ENCODE measurements around the gene TXNDC15.
"Not testable (repeated sequence)": the region's sequence is repeated elsewhere in the genome, so short reads cannot be mapped to it uniquely, and the experiment has no call there.

Gene TXNDC15

DNA sequence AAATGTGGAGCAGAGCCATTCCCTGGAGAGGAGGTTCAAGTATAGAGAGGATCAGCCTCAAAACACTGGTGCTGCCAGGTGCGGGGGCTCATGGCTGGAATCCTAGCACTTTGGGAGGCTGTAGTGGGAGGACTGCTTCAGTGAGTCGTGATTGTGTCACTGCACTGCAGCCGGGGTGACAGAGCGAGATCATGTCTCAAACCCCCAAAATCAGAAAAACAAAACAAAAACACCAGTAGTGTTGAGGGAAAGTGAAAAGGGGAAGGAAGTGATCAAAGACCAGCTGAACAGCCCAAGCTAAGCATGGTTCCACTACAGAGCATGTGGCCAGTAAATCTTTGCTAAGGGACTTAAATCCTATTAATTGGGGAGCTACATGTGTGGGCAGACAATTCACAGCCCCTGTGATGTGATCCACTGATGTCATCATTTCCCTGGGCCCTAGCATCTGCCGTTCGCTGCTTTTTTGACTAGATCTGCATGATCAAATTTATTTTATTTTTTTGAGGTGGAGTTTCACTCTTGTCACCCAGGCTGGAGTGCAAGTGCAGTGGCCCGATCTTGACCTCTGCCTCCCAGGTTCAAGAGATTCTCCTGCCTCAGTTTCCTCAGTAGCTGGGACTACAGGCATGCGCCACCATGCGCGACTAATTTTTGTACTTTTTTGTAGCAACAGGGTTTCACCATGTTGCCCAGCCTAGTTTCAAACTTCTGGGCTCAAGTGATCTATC, 28.1 kb downstream of the TXNDC15 start:
- ChIA-PET CTCF (no interaction called here), POLR2A (interaction anchor here (1.8 to 2.5 kb wide), 2 partner anchors 28 to 57 kb away, joined by 8 to 10 read pairs; partner anchors contain the start of genes C5orf24 and TXNDC15)
- DNase-seq (ENCODE audit: extremely low spot score): no peak
- no peak for TF ChIP-seq ELF4 (IDR thresholded peaks at IDR 0.05)
- TF ChIP-seq NFRKB (IDR thresholded peaks at IDR 0.05): no peak

DNA sequence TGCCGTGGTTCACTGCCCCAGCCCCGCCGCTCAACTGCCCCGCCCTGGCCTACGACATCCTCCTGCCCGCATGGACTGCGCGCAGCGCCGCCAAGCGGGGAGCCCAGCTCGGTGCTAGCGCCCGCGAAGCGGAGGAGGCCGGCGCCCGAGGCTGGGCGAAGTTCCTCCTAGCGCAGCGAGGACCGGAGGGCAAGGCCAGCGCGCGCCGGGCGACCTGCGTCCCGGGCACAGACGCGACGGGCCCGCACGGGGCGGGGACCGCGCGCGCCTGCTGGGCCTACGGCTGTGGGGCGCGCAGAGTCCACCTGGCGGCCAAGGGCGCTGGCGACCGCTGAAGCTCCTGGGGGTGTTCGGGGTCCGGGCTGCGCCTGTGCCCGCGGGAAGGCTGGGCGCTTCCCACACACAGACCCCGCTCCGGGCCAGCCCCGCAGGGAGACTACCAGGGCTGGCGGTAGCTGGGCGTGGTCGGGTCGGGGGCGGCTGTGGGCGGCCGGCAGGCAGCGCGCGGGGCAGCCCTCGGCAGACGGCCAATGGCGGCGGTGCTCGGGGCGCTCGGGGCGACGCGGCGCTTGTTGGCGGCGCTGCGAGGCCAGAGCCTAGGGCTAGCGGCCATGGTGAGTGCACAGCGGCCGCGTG, 30.6 kb downstream of the TXNDC15 start, which contains the start of gene PCBD2:
TSS of gene PCBD2 (plus strand) at position 522 of the 636 bp plus-strand sequence. CDS start at position 531, 9 bp downstream.
- CTCF ChIA-PET: interaction anchor here (0.5 to 1.4 kb wide), 16 partner anchors 8 to 1823 kb away, joined by 3 to 6 read pairs (median 3); partner anchors contain the start of gene TXNDC15
- DNase-seq (ENCODE audit: extremely low spot score): peak; percentile 90
- TF ChIP-seq L3MBTL2 (conservative IDR thresholded peaks at IDR 0.05) (no peak), ARNT (IDR thresholded peaks at IDR 0.05) (peak; percentile 56; the same call in 1 of the 2 replicates), SUZ12 (IDR thresholded peaks at IDR 0.05) (no peak), ZNF384 (IDR thresholded peaks at IDR 0.05) (no peak), BHLHE40 (IDR thresholded peaks at IDR 0.05; ENCODE audit: borderline replicate concordance) (no peak), NFRKB (IDR thresholded peaks at IDR 0.05) (no peak), HDGF (IDR thresholded peaks at IDR 0.05; ENCODE audit: borderline replicate concordance) (no peak), ELF4 (IDR thresholded peaks at IDR 0.05) (no peak), FOXK2 (IDR thresholded peaks at IDR 0.05) (no peak), TARDBP (IDR thresholded peaks at IDR 0.05) (no peak), CTBP1 (IDR thresholded peaks at IDR 0.05; ENCODE audit: borderline replicate concordance) (no peak), FOXA1 (IDR thresholded peaks at IDR 0.05) (no peak), FOXM1 (IDR thresholded peaks at IDR 0.05; ENCODE audit: borderline replicate concordance) (no peak), LEF1 (IDR thresholded peaks at IDR 0.05; ENCODE audit: borderline replicate concordance) (peak; percentile 83; the same call in 1 of the 2 replicates), SP1 (IDR thresholded peaks at IDR 0.05) (no peak)
- TF ChIP-seq, protein P1, sequence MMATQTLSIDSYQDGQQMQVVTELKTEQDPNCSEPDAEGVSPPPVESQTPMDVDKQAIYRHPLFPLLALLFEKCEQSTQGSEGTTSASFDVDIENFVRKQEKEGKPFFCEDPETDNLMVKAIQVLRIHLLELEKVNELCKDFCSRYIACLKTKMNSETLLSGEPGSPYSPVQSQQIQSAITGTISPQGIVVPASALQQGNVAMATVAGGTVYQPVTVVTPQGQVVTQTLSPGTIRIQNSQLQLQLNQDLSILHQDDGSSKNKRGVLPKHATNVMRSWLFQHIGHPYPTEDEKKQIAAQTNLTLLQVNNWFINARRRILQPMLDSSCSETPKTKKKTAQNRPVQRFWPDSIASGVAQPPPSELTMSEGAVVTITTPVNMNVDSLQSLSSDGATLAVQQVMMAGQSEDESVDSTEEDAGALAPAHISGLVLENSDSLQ (IDR thresholded peaks at IDR 0.05): peak; percentile 47; the same call in 1 of the 2 replicates
- POLR2A ChIA-PET: interaction anchor here (0.7 to 2.2 kb wide), 30 partner anchors 8 to 289 kb away, joined by 3 to 28 read pairs (median 4); partner anchors contain the start of genes C5orf24, CAMLG, DDX46 and TXNDC15

DNA sequence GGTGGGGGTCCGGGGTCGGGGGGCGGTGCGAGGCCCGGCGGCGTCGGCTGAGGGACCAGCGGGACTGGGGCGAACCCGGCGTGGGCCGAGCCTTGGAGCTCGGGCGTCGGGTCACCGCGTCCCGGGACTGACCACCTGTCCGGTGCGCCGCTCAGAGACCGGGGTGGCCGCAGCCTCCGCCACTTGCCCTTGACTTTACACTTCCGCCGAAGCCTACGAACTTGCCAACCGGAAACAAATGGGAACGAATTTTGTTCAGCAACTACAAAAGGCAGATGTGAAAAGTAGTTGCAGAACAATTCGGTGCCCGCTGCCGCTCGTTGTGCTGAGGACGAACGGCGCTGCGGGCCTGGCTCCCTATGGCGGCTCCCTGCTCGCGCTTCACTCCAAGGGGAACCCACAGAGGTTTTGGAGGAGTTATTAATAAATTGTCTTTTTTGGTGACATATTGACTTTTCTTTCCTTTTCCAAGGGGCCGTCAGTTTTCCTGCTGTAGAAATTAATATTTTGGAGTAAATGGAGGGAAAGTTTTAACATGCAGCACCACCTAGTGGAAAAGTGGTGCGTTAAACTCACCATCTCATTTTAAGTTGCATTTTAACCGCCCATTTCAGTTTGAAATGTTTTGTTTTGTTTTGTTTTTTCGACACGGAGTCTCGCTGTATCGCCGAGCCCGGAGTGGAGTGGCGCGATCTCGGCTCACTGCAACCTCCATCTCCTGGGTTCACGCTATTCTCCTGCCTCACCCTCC, 31.2 kb downstream of the TXNDC15 start:
- ChIA-PET CTCF (interaction anchor here (0.5 to 1.4 kb wide), 12 partner anchors 9 to 606 kb away, joined by 3 to 9 read pairs (median 3); partner anchors contain the start of genes DDX46 and TXNDC15), POLR2A (interaction anchor here (0.7 to 2.2 kb wide), 22 partner anchors 7 to 288 kb away, joined by 3 to 28 read pairs (median 4); partner anchors contain the start of genes C5orf24, CAMLG, DDX46 and TXNDC15)
- DNase-seq (ENCODE audit: extremely low spot score): peak; percentile 36
- TF ChIP-seq NFRKB (IDR thresholded peaks at IDR 0.05): no peak
- no peak for TF ChIP-seq ZNF384 (IDR thresholded peaks at IDR 0.05)
- no peak for TF ChIP-seq LEF1 (IDR thresholded peaks at IDR 0.05; ENCODE audit: borderline replicate concordance)
- TF ChIP-seq FOXM1 (IDR thresholded peaks at IDR 0.05; ENCODE audit: borderline replicate concordance): peak; percentile 59; the same call in 1 of the 2 replicates
- TF ChIP-seq ARNT (IDR thresholded peaks at IDR 0.05): no peak
- no peak for TF ChIP-seq TARDBP (IDR thresholded peaks at IDR 0.05)
- no peak for TF ChIP-seq ELF4 (IDR thresholded peaks at IDR 0.05)
- TF ChIP-seq CTBP1 (IDR thresholded peaks at IDR 0.05; ENCODE audit: borderline replicate concordance): no peak
- TF ChIP-seq SUZ12 (IDR thresholded peaks at IDR 0.05): no peak
- TF ChIP-seq BHLHE40 (IDR thresholded peaks at IDR 0.05; ENCODE audit: borderline replicate concordance): no peak
- TF ChIP-seq HDGF (IDR thresholded peaks at IDR 0.05; ENCODE audit: borderline replicate concordance): no peak
- TF ChIP-seq, protein P1 (IDR thresholded peaks at IDR 0.05): no peak
- TF ChIP-seq L3MBTL2 (conservative IDR thresholded peaks at IDR 0.05): peak; percentile 66
- no peak for TF ChIP-seq FOXA1 (IDR thresholded peaks at IDR 0.05)
- TF ChIP-seq FOXK2 (IDR thresholded peaks at IDR 0.05): no peak

DNA sequence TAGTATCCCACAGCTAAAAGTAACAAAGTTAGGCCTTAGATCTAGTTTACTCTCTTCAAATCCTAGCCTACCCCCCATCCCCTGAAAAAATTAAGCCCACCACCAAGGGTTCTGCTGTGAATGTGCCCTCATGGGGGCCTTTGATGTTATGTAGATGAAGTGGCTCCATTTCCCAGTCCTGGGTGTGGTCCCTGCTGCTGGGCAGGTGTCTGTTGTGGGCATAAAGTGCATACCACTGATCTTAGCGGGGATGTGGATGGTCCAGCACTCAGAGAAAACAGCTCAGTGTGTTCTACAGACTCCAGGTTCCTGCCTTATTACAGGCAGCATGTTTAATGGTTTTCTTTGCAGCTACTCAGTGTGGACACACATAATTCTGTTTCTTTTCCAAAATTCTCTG, 32.6 kb downstream of the TXNDC15 start:
- ChIA-PET CTCF (no interaction called here), POLR2A (interaction anchor here (0.6 kb wide), 1 partner anchor 87 kb away, joined by 3 read pairs; no protein-coding TSS in a partner anchor)
- TF ChIP-seq NFRKB (IDR thresholded peaks at IDR 0.05) (no peak), SUZ12 (IDR thresholded peaks at IDR 0.05) (no peak), ZNF384 (IDR thresholded peaks at IDR 0.05) (no peak), BHLHE40 (IDR thresholded peaks at IDR 0.05; ENCODE audit: borderline replicate concordance) (no peak), ELF4 (IDR thresholded peaks at IDR 0.05) (no peak), LEF1 (IDR thresholded peaks at IDR 0.05; ENCODE audit: borderline replicate concordance) (no peak), SP1 (IDR thresholded peaks at IDR 0.05) (no peak), FOXM1 (IDR thresholded peaks at IDR 0.05; ENCODE audit: borderline replicate concordance) (no peak), L3MBTL2 (conservative IDR thresholded peaks at IDR 0.05) (no peak), CTBP1 (IDR thresholded peaks at IDR 0.05; ENCODE audit: borderline replicate concordance) (no peak), ARNT (IDR thresholded peaks at IDR 0.05) (no peak), HDGF (IDR thresholded peaks at IDR 0.05; ENCODE audit: borderline replicate concordance) (no peak)
- TF ChIP-seq, protein P1 (IDR thresholded peaks at IDR 0.05): no peak
- DNase-seq (ENCODE audit: extremely low spot score): no peak

DNA sequence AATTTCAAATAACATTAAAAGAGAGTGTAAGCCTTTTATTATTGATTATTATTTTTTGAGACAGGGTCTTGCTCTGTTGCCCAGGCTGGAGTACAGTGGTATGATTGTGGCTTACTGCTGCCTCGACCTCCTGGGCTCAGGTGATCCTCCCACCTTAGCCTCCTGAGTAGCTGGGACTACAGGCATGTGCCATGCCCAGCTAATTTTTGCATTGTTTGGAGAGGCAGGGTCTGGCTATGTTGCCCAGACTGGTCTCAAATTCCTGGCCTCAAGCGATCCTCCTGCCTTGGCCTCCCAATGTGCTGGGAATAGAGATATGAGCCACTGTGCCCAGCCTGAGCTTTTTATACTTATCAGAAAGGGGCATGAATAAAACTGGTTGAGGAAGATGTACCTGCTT, 36.6 kb downstream of the TXNDC15 start:
- DNase-seq (ENCODE audit: extremely low spot score); CTCF ChIA-PET: not testable (repeated sequence)
- POLR2A ChIA-PET: interaction anchor here (1.8 kb wide), 1 partner anchor 36 kb away, joined by 5 read pairs; the partner anchor contains the start of gene TXNDC15
